ENCODE results near the gene ZNF205. TPM values are rescaled to one million over a fixed set of nuclear protein-coding genes. Genes with fewer than 3 reads are reported as not detected.

Gene ZNF205
- total and polyA plus RNA-seq, 2 of the 8 experiments (the other 6 are each of a cell fraction or from before 2014, with no cell fraction given) = 19.1 to 19.9 TPM

DNA sequence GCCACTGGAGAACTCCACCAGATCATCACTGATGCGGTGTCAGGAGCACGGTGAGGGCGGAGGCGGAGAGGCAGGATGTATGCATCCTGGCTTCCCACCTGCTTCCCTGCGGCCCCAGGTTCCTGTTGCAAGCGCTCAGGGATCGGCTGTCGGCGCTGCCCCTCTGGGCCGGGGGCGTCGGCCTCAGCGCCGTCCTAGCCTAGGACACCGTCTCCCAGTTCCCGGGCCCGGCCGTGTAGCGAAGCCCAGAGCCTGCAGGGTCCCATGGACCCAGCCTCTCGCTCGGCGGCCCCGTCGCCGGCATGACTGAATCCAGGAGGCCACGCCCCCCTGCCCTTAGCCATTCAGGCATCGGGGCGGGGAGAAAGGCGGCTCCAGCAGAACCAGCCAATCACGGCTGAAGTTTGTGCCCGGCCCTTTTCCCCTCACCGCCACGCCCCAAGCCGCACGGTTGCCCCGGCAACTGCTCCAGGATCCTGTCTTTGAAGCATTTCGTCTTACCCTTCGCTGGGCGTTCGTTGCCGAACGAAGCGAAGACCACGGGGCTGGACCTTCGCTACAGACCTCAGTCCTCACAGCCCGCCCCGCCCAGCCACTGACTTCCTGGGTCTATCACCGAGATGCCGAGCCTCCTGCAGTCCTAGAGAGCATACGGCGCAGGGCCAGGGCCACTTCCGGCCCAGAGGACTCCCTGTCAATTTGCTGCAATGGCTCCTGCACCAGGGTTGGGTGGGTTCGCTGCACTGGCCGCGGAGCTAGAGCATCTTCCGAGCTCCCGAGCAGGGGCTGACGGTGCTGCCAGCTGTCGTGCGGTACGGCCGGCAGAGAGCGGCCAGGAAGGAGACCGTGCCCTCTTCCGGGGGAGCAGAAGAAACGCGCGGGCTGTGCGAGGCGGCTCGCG, 11.8 kb downstream of the ZNF205 start (continued):
- peak; percentile 93 for TF ChIP-seq SP4 (IDR thresholded peaks at IDR 0.05; ENCODE audit: low read length)
- TF ChIP-seq SP1 (IDR thresholded peaks at IDR 0.05; ENCODE audit: low read depth, low read length) = peak; percentile 67; the same call in 1 of the 2 replicates
- TF ChIP-seq SIN3A (conservative IDR thresholded peaks at IDR 0.05 in 1 of 2, IDR thresholded peaks at IDR 0.05 in 1 of 2; ENCODE audit: low read depth in 1 of 2, low read length in 2 of 2) = peak; percentile 92 to 93; a peak in 2 of 4 replicates
- peak; percentile 35; the same call in 1 of the 2 replicates for TF ChIP-seq KDM5A (IDR thresholded peaks at IDR 0.05; ENCODE audit: low read length)
- no peak for TF ChIP-seq BRCA1 (IDR thresholded peaks at IDR 0.05; ENCODE audit: low read depth, low read length)
- TF ChIP-seq NANOG (IDR thresholded peaks at IDR 0.05; ENCODE audit: insufficient read depth, low read depth, low read length, poor library complexity, severe bottlenecking) = no peak
- TF ChIP-seq ATF2 (IDR thresholded peaks at IDR 0.05; ENCODE audit: low read length) = peak; percentile 47; the same call in 1 of the 2 replicates
- TF ChIP-seq CHD1 (IDR thresholded peaks at IDR 0.05; ENCODE audit: low read depth, low read length) = no peak
- peak; percentile 73 for TF ChIP-seq CREB1 (IDR thresholded peaks at IDR 0.05)
- no peak for TF ChIP-seq RXRA (IDR thresholded peaks at IDR 0.05; ENCODE audit: insufficient read depth, low read depth, low read length)
- TF ChIP-seq TBP (IDR thresholded peaks at IDR 0.05; ENCODE audit: low read depth, low read length) = peak; percentile 59
- TF ChIP-seq, protein P1, sequence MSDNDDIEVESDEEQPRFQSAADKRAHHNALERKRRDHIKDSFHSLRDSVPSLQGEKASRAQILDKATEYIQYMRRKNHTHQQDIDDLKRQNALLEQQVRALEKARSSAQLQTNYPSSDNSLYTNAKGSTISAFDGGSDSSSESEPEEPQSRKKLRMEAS (IDR thresholded peaks at IDR 0.05) = peak; percentile 5; the same call in 1 of the 2 replicates
- peak; percentile 55; the same call in 1 of the 2 replicates for TF ChIP-seq SP2 (IDR thresholded peaks at IDR 0.05; ENCODE audit: low read length)
- TF ChIP-seq GABPA (IDR thresholded peaks at IDR 0.05; ENCODE audit: borderline replicate concordance, insufficient read depth, low read length) = peak; percentile 78; the same call in 1 of the 2 replicates
- peak; percentile 68; the same call in 1 of the 2 replicates for TF ChIP-seq YY1 (IDR thresholded peaks at IDR 0.05; ENCODE audit: low read depth, low read length)
- TF ChIP-seq TAF1 (IDR thresholded peaks at IDR 0.05; ENCODE audit: low read depth, low read length) = peak; percentile 56; the same call in 1 of the 2 replicates
- TF ChIP-seq, protein P2, sequence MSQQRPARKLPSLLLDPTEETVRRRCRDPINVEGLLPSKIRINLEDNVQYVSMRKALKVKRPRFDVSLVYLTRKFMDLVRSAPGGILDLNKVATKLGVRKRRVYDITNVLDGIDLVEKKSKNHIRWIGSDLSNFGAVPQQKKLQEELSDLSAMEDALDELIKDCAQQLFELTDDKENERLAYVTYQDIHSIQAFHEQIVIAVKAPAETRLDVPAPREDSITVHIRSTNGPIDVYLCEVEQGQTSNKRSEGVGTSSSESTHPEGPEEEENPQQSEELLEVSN (IDR thresholded peaks at IDR 0.05) = 0 out of 2 replicates have a peak, but pooled peaks have one; percentile 35
- no peak for TF ChIP-seq CEBPB (IDR thresholded peaks at IDR 0.05; ENCODE audit: low read depth, low read length)

All from H1 (cell line).